HG02759 (cell line): ENCODE data around the gene ITGA4.

Experiments
- ATAC-seq: cut with Tn5 transposase; IDR thresholded peaks from one replicate; pipeline ENCODE4 v1.9.1; 2021; ENCODE audit warnings: mild to moderate bottlenecking, moderate library complexity; ENCODE audit not compliant: unreplicated experiment

The ITGA4 gene

GRCh38 chr2:181570833-181571661 lies 113.9 kb downstream of the ITGA4 start:
- ATAC-seq: no peak

- no peak for ATAC-seq
Measured at GRCh38 chr2:181573140-181573736, 116.1 kb downstream of the ITGA4 start.

- ATAC-seq: no peak
Measured at GRCh38 chr2:181574321-181574720, 117.1 kb downstream of the ITGA4 start.

- ATAC-seq: no peak
Measured at GRCh38 chr2:181575024-181575649, 118.0 kb downstream of the ITGA4 start.

- ATAC-seq: no peak
Measured at GRCh38 chr2:181575650-181576025, 118.5 kb downstream of the ITGA4 start.

- ATAC-seq: no peak
Measured at GRCh38 chr2:181576431-181576830, 119.2 kb downstream of the ITGA4 start.

GRCh38 chr2:181578829-181579228 lies 121.6 kb downstream of the ITGA4 start:
- ATAC-seq: peak; percentile 33

- no peak for ATAC-seq
Measured at GRCh38 chr2:181581534-181581933, 124.3 kb downstream of the ITGA4 start.

GRCh38 chr2:181585732-181586131 lies 128.5 kb downstream of the ITGA4 start:
- no peak for ATAC-seq
